OCI-LY1 (cell line): Measurements from ENCODE around the gene IKBKG.

Experiments
- H2AFZ ChIP-seq: fragments of 200-600 bp; sonication (generic), shearing (Covaris generic); 2 replicates; pipeline ENCODE4 v1.6.0; 2014; ENCODE audit warnings: antibody characterized with exemption, mild to moderate bottlenecking, low read length
- H3F3A ChIP-seq: fragments of 200-600 bp; sonication (generic), shearing (Covaris generic); 2 replicates; pipeline ENCODE4 v1.6.0; 2014; ENCODE audit warnings: mild to moderate bottlenecking, antibody characterized with exemption, low read length, moderate library complexity; ENCODE audit not compliant: insufficient read depth
- H3K27ac ChIP-seq: fragments of 200-600 bp; sonication (generic); 2 replicates; pipeline ENCODE4 v1.5.1; 2014; ENCODE audit warnings: low read length, mixed run types, mild to moderate bottlenecking, low read depth; ENCODE audit not compliant: poor library complexity, severe bottlenecking
- H3K27me3 ChIP-seq: fragments of 200-600 bp; sonication (generic); 2 replicates; pipeline ENCODE4 v1.6.0; 2014; ENCODE audit warnings: antibody characterized with exemption, mild to moderate bottlenecking, low read length, moderate library complexity; ENCODE audit not compliant: insufficient read depth
- H3K36me3 ChIP-seq: fragments of 200-600 bp; sonication (generic); 2 replicates; pipeline ENCODE4 v1.6.1; 2014; ENCODE audit warnings: mild to moderate bottlenecking, antibody characterized with exemption, low read length, moderate library complexity, mixed read lengths; ENCODE audit not compliant: insufficient read depth
- H3K4me1 ChIP-seq: fragments of 200-600 bp; sonication (generic); 2 replicates; pipeline ENCODE4 v1.5.1; 2014; ENCODE audit warnings: mild to moderate bottlenecking, low read length, moderate library complexity; ENCODE audit not compliant: insufficient read depth, severe bottlenecking
- H3K4me2 ChIP-seq: fragments of 200-600 bp; sonication (generic), shearing (Covaris generic); 2 replicates; pipeline ENCODE4 v1.6.1; 2014; ENCODE audit warnings: low read length
- H3K4me3 ChIP-seq: fragments of 200-600 bp; sonication (generic); 2 replicates; pipeline ENCODE4 v1.5.1; 2014; ENCODE audit warnings: low read length, low read depth, mild to moderate bottlenecking, mixed read lengths; ENCODE audit not compliant: poor library complexity, severe bottlenecking
- H3K79me2 ChIP-seq: fragments of 200-600 bp; shearing (Covaris generic); 2 replicates; pipeline ENCODE4 v1.6.1; 2016; ENCODE audit warnings: mixed run types, low read length, mixed read lengths; ENCODE audit not compliant: insufficient read depth
- H3K9ac ChIP-seq: fragments of 200-600 bp; sonication (generic), shearing (Covaris generic); 2 replicates; pipeline ENCODE4 v1.6.1; 2014; ENCODE audit warnings: mild to moderate bottlenecking, low read length, mixed read lengths
- H3K9me2 ChIP-seq: fragments of 200-600 bp; sonication (generic), shearing (Covaris generic); 2 replicates; pipeline ENCODE4 v1.6.1; 2014; ENCODE audit warnings: low read depth, mild to moderate bottlenecking, low read length, mixed read lengths
- H3K9me3 ChIP-seq: fragments of 200-600 bp; shearing (Covaris generic); 2 replicates; pipeline ENCODE4 v1.6.1; 2014; ENCODE audit warnings: low read length, mixed read lengths
- H4K20me1 ChIP-seq: fragments of 200-600 bp; sonication (generic), shearing (Covaris generic); 2 replicates; pipeline ENCODE4 v1.6.0; 2016; ENCODE audit warnings: mild to moderate bottlenecking, low read length; ENCODE audit not compliant: insufficient read depth
- EZH2 ChIP-seq: fragments of 200-600 bp; sonication (generic), shearing (Covaris generic); IDR thresholded peaks from 2 replicates; pipeline ENCODE4 v1.8.0; 2017; ENCODE audit warnings: borderline replicate concordance, mixed run types, mild to moderate bottlenecking, antibody characterized with exemption, low read length, moderate library complexity, mixed read lengths
- TF ChIP-seq, protein P1 (sequence below): fragments of 200-600 bp; sonication (generic), shearing (Covaris generic); IDR thresholded peaks from 2 replicates; pipeline ENCODE4 v1.5.1; 2017; ENCODE audit warnings: mild to moderate bottlenecking, antibody characterized with exemption, low read length, moderate library complexity, mixed read lengths

The IKBKG gene

DNA sequence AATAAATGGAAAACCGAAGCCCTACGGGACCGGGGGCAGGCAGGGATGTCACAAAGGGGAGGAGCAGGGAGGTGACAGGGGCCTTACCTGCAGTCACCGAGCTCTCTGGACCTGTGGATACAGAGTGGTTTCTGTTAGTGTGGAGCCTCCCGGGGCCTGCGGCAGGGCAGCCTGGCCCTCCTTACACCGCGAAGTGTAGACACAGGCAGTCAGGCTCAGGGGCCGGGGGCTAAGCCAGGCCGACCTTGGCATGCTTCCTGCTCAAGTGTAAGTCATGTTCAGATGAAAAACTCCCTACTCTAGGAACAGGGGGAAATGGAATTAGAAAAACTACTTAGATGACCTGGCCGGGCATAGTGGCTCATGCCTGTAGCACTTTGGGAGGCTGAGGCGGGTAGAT is 35.7 kb upstream of the IKBKG start:
- Histone ChIP-seq H4K20me1 (no peaks in the 10 kb centered on the region), H3K4me1 (peaks cover 10% of the 10 kb centered on the region), H3K27ac (no peak overlapping the region), H3K27me3 (no peaks in the 10 kb centered on the region), H3K4me2 (no peak overlapping the region), H2AFZ (no peak overlapping the region), H3K79me2 (no peaks in the 10 kb centered on the region), H3K36me3 (peaks cover 15% of the 10 kb centered on the region), H3K9me2 (no peaks in the 10 kb centered on the region), H3K9ac (no peak overlapping the region), H3F3A (no peaks in the 10 kb centered on the region), H3K9me3 (no peaks in the 10 kb centered on the region), H3K4me3 (no peak overlapping the region)
- no peak for TF ChIP-seq EZH2
- TF ChIP-seq, protein P1, sequence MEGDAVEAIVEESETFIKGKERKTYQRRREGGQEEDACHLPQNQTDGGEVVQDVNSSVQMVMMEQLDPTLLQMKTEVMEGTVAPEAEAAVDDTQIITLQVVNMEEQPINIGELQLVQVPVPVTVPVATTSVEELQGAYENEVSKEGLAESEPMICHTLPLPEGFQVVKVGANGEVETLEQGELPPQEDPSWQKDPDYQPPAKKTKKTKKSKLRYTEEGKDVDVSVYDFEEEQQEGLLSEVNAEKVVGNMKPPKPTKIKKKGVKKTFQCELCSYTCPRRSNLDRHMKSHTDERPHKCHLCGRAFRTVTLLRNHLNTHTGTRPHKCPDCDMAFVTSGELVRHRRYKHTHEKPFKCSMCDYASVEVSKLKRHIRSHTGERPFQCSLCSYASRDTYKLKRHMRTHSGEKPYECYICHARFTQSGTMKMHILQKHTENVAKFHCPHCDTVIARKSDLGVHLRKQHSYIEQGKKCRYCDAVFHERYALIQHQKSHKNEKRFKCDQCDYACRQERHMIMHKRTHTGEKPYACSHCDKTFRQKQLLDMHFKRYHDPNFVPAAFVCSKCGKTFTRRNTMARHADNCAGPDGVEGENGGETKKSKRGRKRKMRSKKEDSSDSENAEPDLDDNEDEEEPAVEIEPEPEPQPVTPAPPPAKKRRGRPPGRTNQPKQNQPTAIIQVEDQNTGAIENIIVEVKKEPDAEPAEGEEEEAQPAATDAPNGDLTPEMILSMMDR = no peak

DNA sequence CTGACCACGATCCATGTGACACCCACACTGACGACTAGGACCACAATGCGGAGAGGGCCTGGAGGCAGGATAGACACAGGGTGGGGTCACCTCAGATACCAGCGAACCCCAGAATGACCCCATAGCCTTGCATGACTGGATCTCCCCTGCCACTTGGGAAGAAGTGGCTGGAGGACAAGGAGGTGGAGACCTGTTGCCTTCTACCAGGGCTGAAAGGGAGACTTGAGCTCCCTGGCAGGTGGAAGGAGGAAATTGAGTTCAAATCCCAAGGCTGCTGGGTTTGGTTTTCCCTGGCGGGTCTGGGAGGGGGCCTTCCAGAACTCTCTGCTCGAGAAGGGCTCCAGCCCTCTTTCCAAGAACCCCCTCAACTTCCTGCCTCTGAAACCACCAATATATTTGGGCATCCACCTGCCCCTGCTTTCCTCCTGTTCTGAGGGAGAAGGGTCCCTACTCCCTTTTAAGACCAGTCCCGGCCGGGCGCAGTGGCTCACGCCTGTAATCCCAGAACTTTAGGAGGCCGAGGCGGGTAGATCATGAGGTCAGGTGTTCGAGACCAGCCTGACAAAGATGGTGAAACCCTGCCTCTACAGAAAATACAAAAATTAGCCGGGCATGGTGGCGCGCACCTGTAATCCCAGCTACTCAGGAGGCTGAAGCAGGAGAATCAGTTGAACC is 34.4 kb upstream of the IKBKG start:
- Histone ChIP-seq H3K4me2 (no peak overlapping the region), H3K4me3 (no peak overlapping the region), H4K20me1 (no peaks in the 10 kb centered on the region), H3K4me1 (peaks cover 13% of the 10 kb centered on the region), H3K9me3 (no peaks in the 10 kb centered on the region), H3K36me3 (peaks cover 14% of the 10 kb centered on the region), H3K79me2 (no peaks in the 10 kb centered on the region), H3K27ac (no peak overlapping the region), H3K9me2 (no peaks in the 10 kb centered on the region), H3K27me3 (no peaks in the 10 kb centered on the region), H2AFZ (no peak overlapping the region), H3F3A (no peaks in the 10 kb centered on the region), H3K9ac (no peak overlapping the region)
- no peak for TF ChIP-seq EZH2
- TF ChIP-seq, protein P1 = no peak

DNA sequence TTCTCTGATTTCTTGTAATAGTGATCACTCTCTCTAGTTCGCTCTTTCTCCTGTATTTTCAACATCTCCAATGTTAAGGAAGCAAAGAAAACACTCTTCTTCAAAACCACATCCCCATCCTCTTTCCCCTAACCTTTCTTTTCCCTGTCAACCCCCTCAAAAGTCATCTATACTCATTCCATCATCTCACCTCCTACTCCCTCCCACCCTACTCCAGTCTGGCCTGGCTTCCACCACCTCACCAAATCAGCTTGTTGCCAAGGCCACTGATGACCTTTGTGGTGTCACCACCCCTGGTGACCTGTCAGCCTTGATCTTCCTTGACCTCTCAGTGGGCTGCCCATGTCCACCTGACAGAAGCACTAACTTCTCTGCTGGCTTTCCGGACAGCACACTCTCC is 33.7 kb upstream of the IKBKG start:
- no peaks in the 10 kb centered on the region for H3K9me3 ChIP-seq

More for the DNA sequence above, 33.7 kb upstream of the IKBKG start:
- Histone ChIP-seq H3K9ac (no peak overlapping the region), H3K4me3 (no peak overlapping the region), H4K20me1 (no peaks in the 10 kb centered on the region), H3K4me2 (no peak overlapping the region), H3K79me2 (no peaks in the 10 kb centered on the region), H3K27me3 (no peaks in the 10 kb centered on the region), H3K27ac (no peak overlapping the region), H3K36me3 (peaks cover 13% of the 10 kb centered on the region), H2AFZ (no peak overlapping the region), H3K9me2 (no peaks in the 10 kb centered on the region), H3F3A (no peaks in the 10 kb centered on the region), H3K4me1 (peaks cover 13% of the 10 kb centered on the region)
- TF ChIP-seq EZH2 = no peak
- TF ChIP-seq, protein P1 = no peak
